HT-29 (cell line): ENCODE measurements around the gene FAM217A. TPM values are rescaled to one million over a fixed set of nuclear protein-coding genes. Genes with fewer than 3 reads are reported as not detected.

Experiments
- DNase-seq: peaks from one replicate; pipeline ENCODE4 v3.0.0-alpha.2; 2015; ENCODE audit warnings: low spot score
- total RNA-seq: library from RNA; depleted of rRNA; stranded (reverse); fragments of >200 nt; shearing (Covaris generic); gene quantifications from 2 replicates; pipeline ENCODE4 v1.2.3, GENCODE V29; 2014; rRNA removed

The FAM217A gene
- total RNA-seq, 1 experiment from 2014 or later, result not detected

DNA sequence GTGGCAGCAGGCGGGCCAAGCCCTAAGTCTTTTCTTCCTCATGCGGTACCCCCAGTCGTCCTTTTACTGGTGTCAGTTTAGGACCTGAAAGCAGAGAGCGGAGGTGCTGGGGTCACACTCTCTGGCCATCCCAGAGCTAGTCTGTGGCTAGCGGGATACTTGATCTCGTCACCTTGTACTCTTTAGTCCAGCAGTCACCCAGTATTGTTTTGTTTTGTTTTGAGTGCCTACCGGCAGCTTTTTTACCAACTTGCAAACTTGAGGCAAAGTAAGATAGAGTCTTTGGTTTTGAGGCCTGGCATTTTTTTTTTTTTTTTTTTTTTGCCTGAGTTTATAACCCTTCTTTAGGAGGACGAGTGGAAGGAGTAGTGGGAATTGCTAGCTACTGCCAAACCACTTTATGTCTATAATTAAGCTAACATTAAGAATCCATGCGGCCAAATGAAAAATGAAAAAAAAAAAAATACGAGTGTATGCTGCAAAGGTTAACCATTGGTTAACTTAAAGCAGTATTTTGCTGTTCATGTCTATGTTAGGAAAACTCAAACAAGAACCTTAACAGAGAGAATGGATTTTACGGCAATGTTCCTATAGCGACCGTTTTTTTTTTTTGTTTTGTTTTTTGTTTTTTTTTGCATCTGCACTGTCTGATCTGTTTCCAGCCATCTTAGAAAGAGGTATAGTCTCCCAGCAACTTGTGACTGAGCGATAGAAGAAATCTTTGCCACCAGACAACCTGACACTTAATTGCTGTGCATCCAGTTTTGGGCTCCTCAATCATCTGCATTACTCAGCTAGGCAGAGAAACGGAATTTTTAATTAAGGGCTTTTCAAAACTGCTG, 56.9 kb downstream of the FAM217A start:
- DNase-seq, result peak; percentile 62

DNA sequence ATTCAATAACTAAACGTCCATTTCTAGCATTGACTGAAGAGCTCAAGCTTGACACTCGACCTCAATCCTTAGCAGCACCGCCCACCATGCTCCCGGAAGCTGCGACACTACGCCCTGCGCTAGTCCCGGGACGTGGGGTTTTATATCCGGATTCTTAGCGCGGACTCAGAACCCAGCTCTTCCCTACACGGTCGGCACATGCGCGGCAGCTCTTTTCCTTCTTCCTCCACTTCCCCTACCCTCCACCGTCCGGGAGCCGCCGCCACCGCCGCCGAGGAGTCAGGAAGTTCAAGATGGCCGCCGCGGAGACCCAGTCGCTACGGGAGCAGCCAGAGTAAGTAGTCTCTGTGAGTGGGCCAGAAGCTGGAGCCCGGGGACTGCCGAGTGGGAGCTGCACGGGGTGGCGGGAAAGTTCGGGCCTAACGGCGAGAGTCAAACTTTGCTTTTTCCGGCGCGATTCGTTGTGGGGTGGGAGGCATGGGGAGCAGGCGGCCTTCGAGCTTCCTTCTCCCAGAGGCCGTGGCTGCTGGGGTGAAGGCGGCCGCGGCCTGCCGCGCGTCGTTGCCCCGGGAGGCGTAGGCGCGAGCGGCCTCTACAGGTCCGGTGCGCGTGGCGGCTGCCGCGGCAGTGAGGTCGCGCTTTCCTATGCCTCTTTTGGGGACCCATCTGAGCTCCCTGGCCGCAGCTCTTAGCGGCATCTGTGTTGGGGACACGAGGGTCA, 57.6 kb downstream of the FAM217A start:
- DNase-seq, result peak; percentile 96

DNA sequence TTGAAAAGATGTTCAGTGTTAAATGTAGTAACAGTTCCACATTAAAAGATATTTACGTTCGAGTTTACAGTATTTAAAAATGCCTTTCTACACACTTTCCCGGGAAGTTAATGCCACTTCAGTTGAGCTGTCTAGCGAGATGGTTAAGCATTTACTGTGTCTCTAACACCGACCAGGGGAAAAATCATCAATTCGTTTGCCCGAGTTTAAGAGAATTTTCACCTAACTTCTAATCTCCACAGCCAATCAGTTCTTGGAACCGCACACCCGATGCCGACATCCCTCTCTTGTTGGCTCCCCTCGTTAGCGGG, 58.2 kb downstream of the FAM217A start:
- DNase-seq, result no peak

DNA sequence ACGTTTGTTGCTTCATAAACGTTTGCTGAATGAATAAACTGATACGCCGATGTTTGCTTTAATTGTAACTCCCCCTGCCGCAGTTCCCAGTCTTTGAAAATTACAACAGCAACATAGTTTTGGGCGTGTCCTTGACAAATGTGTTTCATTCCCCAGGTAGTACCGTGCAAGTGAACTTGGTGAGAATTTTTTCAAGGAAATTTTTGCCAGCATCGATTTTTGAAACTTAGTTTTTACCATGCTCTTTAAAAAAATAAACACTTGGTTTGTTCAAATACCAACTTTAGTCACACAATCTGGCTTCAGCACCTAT, 60.1 kb downstream of the FAM217A start:
- no peak for DNase-seq

Other genes with a start within 250 kb of the FAM217A start
- not detected in 2 replicates for gene FAM50B, start 229.8 kb downstream of the FAM217A start, total RNA-seq
- 0.10 and 2.0 TPM in 2 replicates for gene ECI2, start 56.4 kb upstream of the FAM217A start, total RNA-seq